NB4 (cell line): ENCODE results near the gene DCUN1D2.

Experiments
- DNase-seq: peaks from one replicate; pipeline ENCODE4 v3.0.0; 2010; ENCODE audit warnings: low read depth
- H3K4me3 ChIP-seq: one replicate; pipeline ENCODE4 v1.5.1; 2011; ENCODE audit warnings: mild to moderate bottlenecking, low read depth, low read length, moderate library complexity
- CTCF ChIP-seq: IDR thresholded peaks from one replicate; pipeline ENCODE4 v1.5.1; 2012; ENCODE audit warnings: low read depth, low read length
- MYC ChIP-seq: IDR thresholded peaks from 2 replicates; pipeline ENCODE4 v1.6.1; 2011; ENCODE audit warnings: low read depth, low read length
- POLR2A ChIP-seq: IDR thresholded peaks from 2 replicates; pipeline ENCODE4 v1.6.1; 2011; ENCODE audit warnings: mild to moderate bottlenecking; ENCODE audit not compliant: insufficient read length; ENCODE audit errors: extremely low read depth
- TF ChIP-seq, protein P1 (sequence below): IDR thresholded peaks from 2 replicates; pipeline ENCODE4 v1.6.1; 2011; ENCODE audit warnings: low read depth, low read length

Gene DCUN1D2

GRCh38 chr13:113420833-113421600 lies 69.5 kb downstream of the DCUN1D2 start:
- H3K4me3 ChIP-seq, result no peak overlapping the region
- DNase-seq, result no peak
- TF ChIP-seq MYC (no peak), CTCF (no peak), POLR2A (no peak)
- TF ChIP-seq, protein P1, sequence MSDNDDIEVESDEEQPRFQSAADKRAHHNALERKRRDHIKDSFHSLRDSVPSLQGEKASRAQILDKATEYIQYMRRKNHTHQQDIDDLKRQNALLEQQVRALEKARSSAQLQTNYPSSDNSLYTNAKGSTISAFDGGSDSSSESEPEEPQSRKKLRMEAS, result no peak

DNA sequence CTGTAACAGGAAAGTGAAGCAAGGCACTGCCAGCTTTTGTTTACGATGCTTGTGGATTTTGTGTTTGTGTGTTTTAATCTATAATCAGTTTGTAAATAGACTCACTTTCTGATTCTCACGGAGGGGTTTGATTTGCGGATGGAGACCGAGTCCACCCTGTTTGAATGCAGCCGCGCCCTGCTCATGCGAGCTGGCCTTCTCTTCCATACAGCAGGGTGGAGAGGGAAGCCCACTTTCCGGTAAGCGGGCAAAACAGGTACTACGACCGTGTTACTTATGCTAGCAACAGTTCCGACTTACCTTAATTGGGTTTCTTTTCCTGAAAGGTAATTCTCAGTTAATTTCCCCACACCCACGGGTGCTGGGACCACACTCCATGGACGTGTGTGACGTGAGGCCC lies 70.3 kb downstream of the DCUN1D2 start:
- TF ChIP-seq CTCF (no peak), MYC (no peak), POLR2A (no peak)
- TF ChIP-seq, protein P1, result no peak
- H3K4me3 ChIP-seq, result no peak overlapping the region
- no peak for DNase-seq

- TF ChIP-seq CTCF (no peak), MYC (no peak), POLR2A (no peak)
- TF ChIP-seq, protein P1, result no peak
- no peak for DNase-seq
These were observed 70.8 kb downstream of the DCUN1D2 start for GRCh38 chr13:113419531-113420193.

GRCh38 chr13:113418722-113419049 lies 71.8 kb downstream of the DCUN1D2 start:
- no peak for DNase-seq
- no peak overlapping the region for H3K4me3 ChIP-seq
- TF ChIP-seq POLR2A (no peak), CTCF (no peak), MYC (no peak)
- TF ChIP-seq, protein P1, result no peak

More at GRCh38 chr13:113419531-113420193, 70.8 kb downstream of the DCUN1D2 start:
- H3K4me3 ChIP-seq, result no peak overlapping the region

DNA sequence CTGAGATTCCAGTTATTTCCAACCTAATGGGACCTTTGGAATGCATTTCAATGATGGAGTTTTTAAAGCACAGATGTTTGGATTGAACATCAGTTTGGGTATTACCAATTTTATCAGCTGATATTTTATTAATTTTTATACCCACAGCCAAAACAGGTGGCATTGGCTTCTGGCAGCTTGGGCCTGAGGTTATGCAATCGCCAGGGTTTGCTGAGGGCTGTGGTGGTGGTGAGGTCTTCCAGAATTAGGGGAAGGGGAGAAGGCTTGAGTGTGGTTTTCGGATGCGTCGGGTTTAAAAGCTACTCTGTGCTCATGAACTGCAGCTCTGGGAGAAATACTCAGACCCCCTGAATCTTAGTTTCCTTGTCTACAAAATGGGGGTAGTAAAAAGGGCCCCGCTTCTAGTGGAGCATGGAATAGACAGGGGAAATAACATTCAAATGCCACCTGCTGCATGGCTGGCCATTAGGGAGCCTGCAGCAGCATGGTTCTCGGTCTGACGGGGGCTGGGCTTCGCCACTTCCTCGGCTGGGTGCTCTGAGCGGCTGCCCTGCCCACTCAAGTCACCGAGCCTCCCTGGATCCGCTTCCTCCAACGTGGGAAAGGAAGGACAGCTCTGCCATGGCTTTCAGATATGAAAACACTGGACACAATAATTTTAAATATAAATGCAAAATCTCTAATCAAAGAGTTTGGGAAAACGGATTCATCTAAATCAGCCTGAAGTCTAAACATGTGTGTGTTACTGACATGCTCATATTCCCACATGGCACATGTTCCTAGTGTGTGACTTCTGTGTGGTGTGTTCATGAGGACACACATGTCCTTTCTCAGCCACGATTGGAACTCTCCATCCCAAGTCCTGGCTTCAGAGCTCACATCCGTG lies 72.4 kb downstream of the DCUN1D2 start:
- TF ChIP-seq POLR2A, result no peak
- TF ChIP-seq, protein P1, result peak; percentile 17; the same call in 1 of the 2 replicates
- TF ChIP-seq CTCF, result no peak
- TF ChIP-seq MYC, result no peak
- H3K4me3 ChIP-seq, result no peak overlapping the region
- DNase-seq, result peak; percentile 71
